ENCODE measurements around the gene UBE2D2.
"Not testable (repeated sequence)": the region's sequence is repeated elsewhere in the genome, so short reads cannot be mapped to it uniquely, and the experiment has no call there.

DNA sequence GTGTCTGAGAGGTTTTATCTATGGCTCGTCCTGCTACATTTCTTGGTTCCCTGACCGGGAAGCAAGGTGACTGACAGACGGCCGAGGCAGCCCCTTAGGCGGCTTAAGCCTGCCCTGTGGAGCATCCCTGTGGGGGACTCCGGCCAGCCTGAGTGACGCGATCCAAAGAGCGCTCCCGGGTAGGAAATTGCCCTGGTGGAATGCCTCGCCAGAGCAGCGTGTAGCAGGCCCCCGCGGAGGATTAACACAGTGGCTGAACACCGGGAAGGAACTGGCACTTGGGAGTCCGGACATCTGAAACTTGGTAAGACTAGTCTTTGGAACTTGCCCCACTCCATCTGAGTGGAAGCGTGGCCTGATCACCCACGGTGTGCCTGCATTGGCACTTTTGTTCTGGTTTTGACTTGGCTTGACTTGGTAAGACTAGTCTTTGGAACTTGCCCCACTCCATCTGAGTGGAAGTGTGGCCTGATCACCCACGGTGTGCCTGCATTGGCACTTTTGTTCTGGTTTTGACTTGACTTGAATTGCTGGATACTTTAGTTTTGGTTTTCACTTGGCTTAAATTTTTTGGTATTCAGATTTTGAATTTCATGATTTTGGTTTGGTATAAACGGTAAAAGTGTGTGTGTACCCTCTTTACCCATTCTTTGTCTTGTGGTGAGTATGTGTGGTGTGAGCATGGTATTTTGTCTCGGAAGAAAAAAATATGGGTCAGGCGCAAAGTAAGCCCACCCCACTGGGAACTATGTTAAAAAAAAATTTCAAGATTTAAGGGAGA lies 34.6 kb upstream of the UBE2D2 start:
- TF ChIP-seq, protein P1, sequence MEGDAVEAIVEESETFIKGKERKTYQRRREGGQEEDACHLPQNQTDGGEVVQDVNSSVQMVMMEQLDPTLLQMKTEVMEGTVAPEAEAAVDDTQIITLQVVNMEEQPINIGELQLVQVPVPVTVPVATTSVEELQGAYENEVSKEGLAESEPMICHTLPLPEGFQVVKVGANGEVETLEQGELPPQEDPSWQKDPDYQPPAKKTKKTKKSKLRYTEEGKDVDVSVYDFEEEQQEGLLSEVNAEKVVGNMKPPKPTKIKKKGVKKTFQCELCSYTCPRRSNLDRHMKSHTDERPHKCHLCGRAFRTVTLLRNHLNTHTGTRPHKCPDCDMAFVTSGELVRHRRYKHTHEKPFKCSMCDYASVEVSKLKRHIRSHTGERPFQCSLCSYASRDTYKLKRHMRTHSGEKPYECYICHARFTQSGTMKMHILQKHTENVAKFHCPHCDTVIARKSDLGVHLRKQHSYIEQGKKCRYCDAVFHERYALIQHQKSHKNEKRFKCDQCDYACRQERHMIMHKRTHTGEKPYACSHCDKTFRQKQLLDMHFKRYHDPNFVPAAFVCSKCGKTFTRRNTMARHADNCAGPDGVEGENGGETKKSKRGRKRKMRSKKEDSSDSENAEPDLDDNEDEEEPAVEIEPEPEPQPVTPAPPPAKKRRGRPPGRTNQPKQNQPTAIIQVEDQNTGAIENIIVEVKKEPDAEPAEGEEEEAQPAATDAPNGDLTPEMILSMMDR (conservative IDR thresholded peaks at IDR 0.05): not testable (repeated sequence)
- TF ChIP-seq ZFX (IDR thresholded peaks at IDR 0.05): not testable (repeated sequence)

Data from C4-2B (cell line).